Measurements from ENCODE around the gene LRRC70.
"Not testable (repeated sequence)": the region's sequence is repeated elsewhere in the genome, so short reads cannot be mapped to it uniquely, and the experiment has no call there.

Gene LRRC70

DNA sequence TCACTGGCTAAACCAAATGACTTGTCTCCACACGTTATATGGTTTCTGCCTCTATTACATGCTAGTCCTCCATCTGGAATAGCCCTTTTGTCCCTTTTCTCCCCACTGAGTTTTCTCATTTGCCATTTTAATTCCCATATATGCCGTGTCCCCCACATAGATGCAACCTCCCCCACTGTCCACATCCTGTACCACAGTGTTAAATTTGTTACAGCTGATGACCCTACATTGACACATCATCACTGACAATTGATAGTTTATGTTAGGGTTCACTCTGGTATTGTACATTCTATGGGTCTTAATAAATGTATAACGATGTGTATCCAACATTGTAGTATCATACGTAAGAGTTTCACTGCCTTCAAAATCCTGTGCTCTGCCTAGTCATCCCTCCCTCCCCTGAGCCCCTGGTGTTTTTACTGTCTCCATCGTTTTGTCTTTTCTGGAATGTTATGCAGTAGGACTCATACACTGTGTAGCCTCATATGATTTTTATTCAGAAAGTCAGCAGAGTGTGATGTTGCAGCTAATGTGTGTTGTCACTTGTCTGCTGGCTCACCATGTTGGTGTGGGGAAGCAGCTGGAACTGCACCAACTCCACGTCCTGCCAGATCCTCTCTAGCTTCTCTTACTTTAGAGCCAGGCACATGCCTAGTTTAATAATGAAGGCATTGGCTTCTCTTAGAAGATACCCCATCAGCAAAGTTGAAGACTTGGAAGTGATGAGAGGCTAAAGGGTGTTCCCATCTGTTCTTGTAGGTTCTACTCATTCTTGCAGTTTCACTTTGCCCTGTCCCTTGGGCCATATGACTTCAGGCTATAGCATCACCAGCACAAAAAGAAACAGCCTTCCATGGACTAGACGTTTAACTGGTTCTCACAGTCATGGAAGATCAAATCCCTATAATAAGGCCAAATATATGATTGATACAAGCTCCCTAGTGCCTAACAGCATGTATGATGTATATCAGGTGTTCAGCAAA, 30.2 kb downstream of the LRRC70 start:
- no peak for DNase-seq

DNA sequence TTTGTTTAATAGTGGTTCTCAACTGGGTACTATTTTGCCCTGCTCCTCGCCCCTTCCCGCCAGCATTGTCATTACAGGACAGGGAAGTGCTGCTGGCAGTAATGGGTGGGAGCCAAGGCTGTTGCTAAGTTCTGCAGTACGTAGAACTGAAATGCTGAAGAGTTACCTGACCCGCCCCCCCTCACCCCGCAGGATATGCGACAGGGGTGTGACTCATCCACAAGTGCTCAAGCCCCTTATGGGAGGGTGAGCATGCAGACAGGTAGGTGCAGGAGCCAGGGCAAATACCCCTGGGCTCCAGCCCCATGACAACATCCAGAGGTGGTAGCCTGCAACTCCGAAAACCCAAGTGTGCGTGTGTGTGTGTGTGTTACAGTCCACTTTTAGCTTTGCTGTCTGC, 35.7 kb downstream of the LRRC70 start:
- no peak for DNase-seq

DNA sequence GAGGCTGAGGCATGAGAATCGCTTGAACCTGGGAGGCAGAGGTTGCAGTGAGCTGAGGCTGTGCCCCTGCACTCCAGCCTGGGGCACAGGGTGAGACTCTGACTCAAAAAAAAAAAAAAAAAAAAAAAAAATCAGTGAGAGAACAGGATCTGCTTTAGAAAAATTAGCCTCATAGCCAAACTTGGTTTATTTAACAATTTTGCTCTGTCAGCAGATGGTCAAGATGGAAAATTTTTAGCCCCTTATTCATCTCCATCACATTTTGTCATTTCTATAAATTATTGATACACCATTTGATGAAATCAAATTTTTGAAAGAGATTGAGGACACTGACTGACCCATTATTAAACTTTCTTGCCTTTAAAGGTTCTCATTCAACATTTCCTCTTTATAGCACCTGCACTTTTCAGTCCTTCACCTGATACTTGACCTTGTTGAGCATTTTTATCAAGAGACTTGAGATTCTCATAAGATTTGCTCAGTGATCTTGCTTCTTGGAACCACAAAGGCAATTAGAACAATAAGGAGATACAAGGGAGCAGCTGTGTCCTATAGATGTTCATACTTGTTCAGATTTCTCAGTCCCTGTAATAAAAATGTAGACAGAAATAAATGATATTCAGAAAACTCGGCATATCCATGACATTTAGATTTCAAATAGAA, 38.1 kb downstream of the LRRC70 start:
- DNase-seq: no peak

DNA sequence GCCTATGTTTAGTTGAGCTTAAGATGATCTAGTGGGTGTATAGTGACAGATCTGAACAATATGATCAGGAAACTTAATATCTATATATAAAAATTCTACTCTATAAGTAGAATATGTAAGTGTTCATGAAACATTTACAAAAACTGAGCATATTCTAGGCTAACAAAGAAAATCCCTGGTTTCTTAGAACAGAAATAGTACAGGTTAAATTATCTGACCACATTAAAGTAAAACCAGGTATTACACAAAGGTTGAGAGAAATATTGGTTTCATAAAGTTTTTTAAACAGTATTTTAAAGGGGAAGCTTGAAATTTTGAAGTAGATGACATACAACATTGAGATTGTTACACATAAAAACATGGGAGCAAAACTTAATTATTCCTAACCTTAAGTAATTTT, 39.3 kb downstream of the LRRC70 start:
- DNase-seq: no peak

DNA sequence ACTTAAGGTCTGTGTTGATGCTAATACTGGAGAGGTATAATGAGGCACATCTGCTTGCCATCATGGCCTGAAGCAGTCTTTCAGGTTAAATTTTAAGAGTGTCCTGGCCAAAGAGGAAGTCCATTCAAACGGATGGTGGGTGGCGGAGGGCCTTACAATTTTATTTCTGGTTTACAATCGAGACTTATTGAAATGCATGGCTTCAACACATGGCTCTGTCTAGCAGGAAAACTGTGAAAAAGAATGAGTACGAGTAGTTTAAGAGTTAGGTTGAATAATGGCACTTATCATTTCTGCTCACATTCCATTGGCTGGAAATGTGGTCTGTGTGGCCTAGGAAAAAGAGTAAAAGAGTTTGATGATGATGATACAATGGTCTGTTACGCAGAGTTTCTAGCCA, 42.1 kb downstream of the LRRC70 start:
- DNase-seq: no peak

DNA sequence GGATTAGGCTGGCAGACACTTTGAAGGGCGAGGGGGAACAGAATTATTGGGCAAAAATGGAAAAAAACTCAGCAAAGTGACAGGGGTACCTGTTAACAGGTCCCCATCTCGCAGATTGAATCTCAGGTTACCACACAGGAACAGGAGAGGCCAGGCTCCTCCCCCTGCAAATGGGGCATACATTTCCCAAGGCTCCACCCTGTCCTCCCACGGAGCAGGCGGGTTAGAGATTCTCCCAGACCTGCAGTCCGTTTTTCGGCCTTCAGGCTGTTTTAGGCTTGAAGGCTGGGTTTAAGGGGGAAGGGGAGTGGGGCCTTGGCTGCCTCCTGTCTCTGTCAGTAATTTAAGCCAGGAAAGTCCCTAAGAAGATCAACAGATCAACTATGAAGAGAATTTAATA, 42.7 kb downstream of the LRRC70 start:
- DNase-seq: no peak

DNA sequence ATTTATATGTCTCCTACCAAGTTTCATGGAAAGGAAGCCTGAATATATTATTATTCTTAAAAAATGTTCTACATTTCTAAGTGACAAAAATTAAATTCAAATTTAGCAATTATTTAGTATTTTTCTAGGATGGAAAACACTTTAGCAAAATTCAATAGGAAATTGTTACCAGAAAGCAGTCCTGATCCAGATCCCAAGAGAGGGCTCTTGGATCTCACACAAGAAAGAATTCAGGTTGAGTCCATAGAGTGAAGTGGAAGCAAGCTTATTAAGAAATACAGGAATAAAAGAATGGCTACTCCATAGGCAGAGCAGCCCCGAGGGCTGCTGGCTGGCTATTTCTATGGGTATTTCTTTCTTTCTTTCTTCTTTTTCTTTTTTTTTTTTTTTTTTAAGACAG, 44.7 kb downstream of the LRRC70 start:
- no peak for DNase-seq

DNA sequence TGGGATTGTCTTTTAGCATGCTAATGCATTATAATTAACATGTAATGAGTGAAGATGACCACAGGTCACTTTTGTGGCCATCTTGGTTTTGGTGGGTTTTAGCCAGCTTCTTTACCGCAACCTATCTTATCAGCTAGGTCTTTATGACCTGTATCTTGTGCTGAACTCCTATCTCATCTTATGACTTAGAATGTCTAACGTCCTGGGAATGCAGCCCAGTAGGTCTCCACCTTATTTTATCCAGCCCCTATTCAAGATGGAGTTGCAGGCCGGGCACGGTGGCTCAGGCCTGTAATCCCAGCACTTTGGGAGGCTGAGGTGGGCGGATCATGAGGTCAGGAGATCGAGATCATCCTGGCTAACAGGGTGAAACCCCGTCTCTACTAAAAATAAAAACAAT, 45.8 kb downstream of the LRRC70 start:
- not testable (repeated sequence) for DNase-seq

DNA sequence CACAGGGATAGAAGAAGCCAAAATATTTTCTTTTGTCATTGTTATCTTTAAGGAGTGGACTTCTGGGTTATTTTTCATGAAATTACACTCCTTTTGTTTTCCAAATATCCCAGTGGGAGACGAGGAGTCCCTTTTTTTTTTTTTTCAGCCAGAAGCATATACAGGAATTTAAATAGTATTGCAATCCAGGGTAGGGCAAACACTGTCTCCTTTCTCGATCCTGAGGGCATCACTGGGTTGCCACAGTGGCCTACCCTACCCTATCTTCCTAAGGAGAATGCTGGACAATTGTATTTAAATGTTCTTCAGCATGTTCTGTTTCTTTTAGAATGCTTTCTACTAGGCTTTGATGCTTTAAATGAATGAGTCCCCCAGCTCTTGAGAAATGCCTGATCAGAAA, 47.9 kb downstream of the LRRC70 start:
- no peak for DNase-seq

DNA sequence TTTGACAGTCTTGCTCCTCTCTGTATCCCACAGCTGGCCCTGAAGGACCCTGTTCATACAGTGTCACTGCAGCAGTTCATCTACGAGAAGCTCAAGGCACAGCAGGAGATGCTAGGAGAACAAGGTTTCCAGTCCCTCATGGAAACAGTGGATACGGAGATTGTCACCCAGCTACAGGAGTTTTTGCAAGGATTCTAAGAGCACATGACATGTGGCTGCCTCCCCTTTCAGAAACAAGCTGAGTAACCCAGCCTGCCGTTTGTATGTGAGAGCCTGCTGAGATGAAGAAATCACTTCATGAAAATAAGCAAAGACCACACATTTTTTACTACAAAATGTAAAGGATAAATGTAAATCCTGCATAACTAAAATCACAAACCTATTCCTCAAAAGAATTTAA, 48.5 kb downstream of the LRRC70 start:
- DNase-seq: no peak

DNA sequence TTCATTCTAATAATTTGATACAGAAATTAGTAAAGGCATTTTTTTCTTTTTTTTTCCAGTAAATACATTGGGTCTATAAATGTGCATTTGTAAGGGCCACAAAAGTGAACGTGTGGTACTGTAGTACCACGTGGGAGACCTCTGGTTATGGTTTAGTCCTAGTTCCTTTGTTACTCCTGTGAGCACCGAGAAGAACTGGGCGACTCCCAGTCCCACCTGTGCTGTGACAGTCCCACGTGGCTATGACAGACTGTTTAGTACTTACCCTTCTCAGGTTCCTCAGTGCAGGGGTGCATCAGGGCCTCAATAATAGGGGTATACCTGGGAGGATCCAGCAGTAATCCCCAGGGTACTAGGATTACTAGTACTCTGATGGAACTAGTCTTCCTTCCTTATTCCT, 49.3 kb downstream of the LRRC70 start:
- no peak for DNase-seq
